Measurements from ENCODE around the gene FNDC1.

The FNDC1 gene

DNA sequence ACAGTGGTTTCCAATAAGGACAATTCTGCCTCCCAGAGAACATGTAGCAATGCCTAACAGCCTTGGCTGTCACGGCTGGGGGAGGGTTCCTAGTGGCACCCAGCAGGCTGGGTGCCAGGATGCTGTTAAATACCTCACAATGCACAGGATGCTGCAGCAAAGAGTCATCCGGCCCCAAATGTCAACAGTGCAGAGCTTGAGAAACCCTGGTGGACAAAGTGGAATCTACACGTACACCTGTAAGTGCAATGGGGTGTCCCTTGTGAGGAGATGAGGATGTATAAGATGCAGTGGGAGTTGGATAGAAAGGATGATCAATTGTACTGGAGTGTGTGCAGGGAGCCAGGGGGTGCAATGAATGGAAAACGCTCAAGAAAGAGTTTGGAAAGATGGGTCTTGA lies 142.4 kb downstream of the FNDC1 start:
- TF ChIP-seq, protein P1, sequence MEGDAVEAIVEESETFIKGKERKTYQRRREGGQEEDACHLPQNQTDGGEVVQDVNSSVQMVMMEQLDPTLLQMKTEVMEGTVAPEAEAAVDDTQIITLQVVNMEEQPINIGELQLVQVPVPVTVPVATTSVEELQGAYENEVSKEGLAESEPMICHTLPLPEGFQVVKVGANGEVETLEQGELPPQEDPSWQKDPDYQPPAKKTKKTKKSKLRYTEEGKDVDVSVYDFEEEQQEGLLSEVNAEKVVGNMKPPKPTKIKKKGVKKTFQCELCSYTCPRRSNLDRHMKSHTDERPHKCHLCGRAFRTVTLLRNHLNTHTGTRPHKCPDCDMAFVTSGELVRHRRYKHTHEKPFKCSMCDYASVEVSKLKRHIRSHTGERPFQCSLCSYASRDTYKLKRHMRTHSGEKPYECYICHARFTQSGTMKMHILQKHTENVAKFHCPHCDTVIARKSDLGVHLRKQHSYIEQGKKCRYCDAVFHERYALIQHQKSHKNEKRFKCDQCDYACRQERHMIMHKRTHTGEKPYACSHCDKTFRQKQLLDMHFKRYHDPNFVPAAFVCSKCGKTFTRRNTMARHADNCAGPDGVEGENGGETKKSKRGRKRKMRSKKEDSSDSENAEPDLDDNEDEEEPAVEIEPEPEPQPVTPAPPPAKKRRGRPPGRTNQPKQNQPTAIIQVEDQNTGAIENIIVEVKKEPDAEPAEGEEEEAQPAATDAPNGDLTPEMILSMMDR (IDR thresholded peaks at IDR 0.05; ENCODE audit: low read depth, low read length): no peak
- DNase-seq (ENCODE audit: low read depth in 2 of 2): peak in 1 of 2 donors; percentile 3
- no peak overlapping the region for H3K4me3 ChIP-seq (replicated peaks in 1 of 2; ENCODE audit: low read depth in 2 of 2, low read length in 2 of 2)

- H3K4me3 ChIP-seq (replicated peaks in 1 of 2; ENCODE audit: low read depth in 2 of 2, low read length in 2 of 2): no peak overlapping the region
- TF ChIP-seq, protein P1 (IDR thresholded peaks at IDR 0.05; ENCODE audit: low read depth, low read length): no peak
- DNase-seq (ENCODE audit: low read depth in 2 of 2): peak in 1 of 2 donors; percentile 28
Observed at GRCh38 chr6:159312206-159312605, 143.0 kb downstream of the FNDC1 start.

DNA sequence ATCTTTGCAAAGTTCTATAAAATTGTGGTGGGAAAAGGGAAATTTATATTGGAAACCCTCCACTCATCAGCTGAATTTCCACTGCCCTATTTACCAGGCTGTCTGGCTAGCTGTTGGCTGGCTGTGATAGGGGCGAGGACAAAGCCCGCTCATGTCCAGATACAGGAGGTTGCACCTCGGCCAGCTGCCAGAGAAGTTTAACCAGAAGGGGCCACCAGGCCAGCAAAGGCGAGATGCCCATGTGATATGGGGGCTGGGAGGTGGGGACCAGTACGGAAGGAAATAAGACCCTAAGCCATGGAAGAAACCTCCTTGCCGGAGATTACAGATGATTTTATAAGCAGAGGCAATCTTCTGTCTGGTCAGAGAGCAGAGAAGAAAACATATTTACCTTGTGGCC lies 143.8 kb downstream of the FNDC1 start:
- TF ChIP-seq, protein P1 (IDR thresholded peaks at IDR 0.05; ENCODE audit: low read depth, low read length): no peak
- H3K4me3 ChIP-seq (replicated peaks in 1 of 2; ENCODE audit: low read depth in 2 of 2, low read length in 2 of 2): no peak overlapping the region
- DNase-seq (ENCODE audit: low read depth in 2 of 2): no peak

DNA sequence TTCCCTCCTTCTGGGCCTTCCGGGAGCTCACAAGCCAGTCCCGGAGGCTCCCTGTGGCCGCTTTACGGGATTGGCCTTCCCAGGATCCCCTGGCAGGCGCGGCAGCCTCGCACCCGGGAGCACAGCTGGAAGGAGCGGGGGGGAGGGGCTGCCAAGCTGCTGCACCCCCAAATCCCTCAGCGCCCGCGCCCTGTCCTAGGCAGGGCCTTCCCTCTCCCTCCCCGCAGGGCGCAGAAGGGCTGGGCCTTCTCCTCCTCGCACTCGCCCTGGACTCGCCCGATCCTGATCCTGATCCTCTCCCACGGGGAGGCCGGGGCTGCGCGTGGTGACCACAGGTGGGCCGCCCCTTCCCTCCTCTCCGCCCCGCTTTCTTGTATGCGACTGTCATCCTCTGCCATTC lies 146.4 kb downstream of the FNDC1 start:
- H3K4me3 ChIP-seq (replicated peaks in 1 of 2; ENCODE audit: low read depth in 2 of 2, low read length in 2 of 2): no peak overlapping the region
- TF ChIP-seq, protein P1 (IDR thresholded peaks at IDR 0.05; ENCODE audit: low read depth, low read length): no peak
- no peak for DNase-seq (ENCODE audit: low read depth in 2 of 2)

DNA sequence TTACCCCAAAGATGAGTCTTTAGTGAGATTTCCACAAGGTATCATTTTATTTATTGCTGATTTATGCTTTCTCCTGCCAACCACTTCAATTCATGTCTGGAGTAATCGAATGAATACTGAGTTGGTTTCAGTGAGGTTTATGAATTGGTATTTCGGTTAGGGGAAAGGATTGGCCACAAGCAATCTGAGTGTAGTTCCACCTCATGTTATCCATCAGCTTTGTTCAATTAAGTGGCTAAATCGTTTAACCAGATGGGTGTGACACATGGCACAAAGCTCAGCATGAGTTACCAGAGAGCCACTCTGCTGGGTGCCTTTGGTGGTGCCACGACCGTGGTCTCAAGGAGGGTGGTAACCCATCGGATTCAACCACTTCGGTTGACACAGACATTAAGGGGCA lies 148.2 kb downstream of the FNDC1 start:
- TF ChIP-seq, protein P1 (IDR thresholded peaks at IDR 0.05; ENCODE audit: low read depth, low read length): no peak
- H3K4me3 ChIP-seq (replicated peaks in 1 of 2; ENCODE audit: low read depth in 2 of 2, low read length in 2 of 2): no peak overlapping the region
- no peak for DNase-seq (ENCODE audit: low read depth in 2 of 2)

DNA sequence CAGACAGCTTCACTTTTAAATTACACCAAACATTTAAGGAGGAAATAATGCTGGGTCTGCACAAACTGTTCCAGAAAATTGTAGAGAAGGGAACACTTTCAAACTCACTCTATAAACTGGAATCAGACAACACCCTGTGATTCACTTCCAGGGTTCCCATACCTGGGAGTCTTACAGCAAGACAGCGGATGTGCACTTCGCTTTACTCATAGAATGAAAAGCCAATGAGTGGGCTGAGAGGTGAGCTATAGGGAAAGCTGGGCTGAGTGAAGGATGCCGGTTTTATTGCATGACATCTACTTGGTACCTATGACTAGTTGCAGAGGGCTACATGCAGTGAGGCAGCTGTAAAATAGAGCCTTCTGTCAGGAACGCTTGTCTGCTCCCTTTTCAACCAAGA lies 152.1 kb downstream of the FNDC1 start:
- TF ChIP-seq, protein P1 (IDR thresholded peaks at IDR 0.05; ENCODE audit: low read depth, low read length): no peak
- H3K4me3 ChIP-seq (replicated peaks in 1 of 2; ENCODE audit: low read depth in 2 of 2, low read length in 2 of 2): no peak overlapping the region

More for the DNA sequence above, 152.1 kb downstream of the FNDC1 start:
- no peak for DNase-seq (ENCODE audit: low read depth in 2 of 2)
